KMS-11 (cell line): Measurements from ENCODE around the gene SLC22A23.

Experiments
- H2AFZ ChIP-seq: fragments of 200-600 bp; sonication (generic); 2 replicates; pipeline ENCODE4 v1.6.1; 2016; ENCODE audit warnings: antibody characterized with exemption, mixed run types, low read depth
- H3K27ac ChIP-seq: fragments of 200-600 bp; sonication (generic); 2 replicates; pipeline ENCODE4 v1.6.1; 2016; ENCODE audit warnings: mild to moderate bottlenecking, mixed run types
- H3K27me3 ChIP-seq: fragments of 200-600 bp; sonication (generic); 2 replicates; pipeline ENCODE4 v1.6.1; 2017; ENCODE audit warnings: mild to moderate bottlenecking, low read depth, mixed run types, moderate library complexity; ENCODE audit not compliant: insufficient read depth
- H3K36me3 ChIP-seq: fragments of 200-600 bp; sonication (generic); 2 replicates; pipeline ENCODE4 v1.6.1; 2017; ENCODE audit warnings: mild to moderate bottlenecking, mixed run types; ENCODE audit not compliant: insufficient read depth
- H3K4me1 ChIP-seq: fragments of 200-600 bp; sonication (generic); 2 replicates; pipeline ENCODE4 v1.6.1; 2016; ENCODE audit warnings: mild to moderate bottlenecking, low read depth, mixed run types; ENCODE audit not compliant: poor library complexity, severe bottlenecking
- H3K4me2 ChIP-seq: fragments of 200-600 bp; sonication (generic); 2 replicates; pipeline ENCODE4 v1.7.0; 2016; ENCODE audit warnings: mild to moderate bottlenecking, mixed run types
- H3K4me3 ChIP-seq: fragments of 200-600 bp; sonication (generic); IDR thresholded peaks from 2 replicates; pipeline ENCODE4 v1.6.1; 2017; ENCODE audit warnings: low read depth, low read length, mixed read lengths; ENCODE audit not compliant: insufficient read depth
- H3K79me2 ChIP-seq: fragments of 200-600 bp; sonication (generic); 2 replicates; pipeline ENCODE4 v1.6.1; 2016; ENCODE audit warnings: low read depth, mixed run types; ENCODE audit not compliant: insufficient read depth
- H3K9ac ChIP-seq: fragments of 200-600 bp; sonication (generic); 2 replicates; pipeline ENCODE4 v1.6.1; 2016; ENCODE audit warnings: mild to moderate bottlenecking, mixed run types
- H4K20me1 ChIP-seq: fragments of 200-600 bp; sonication (generic); 2 replicates; pipeline ENCODE4 v1.6.1; 2016; ENCODE audit warnings: mild to moderate bottlenecking, mixed run types; ENCODE audit not compliant: insufficient read depth
- CTCF ChIP-seq: fragments of 200-600 bp; sonication (generic); conservative IDR thresholded peaks from 2 replicates; pipeline ENCODE4 v1.6.1; 2017; ENCODE audit warnings: low read depth, mild to moderate bottlenecking, antibody characterized with exemption, low read length, moderate library complexity, mixed read lengths

Gene SLC22A23

GRCh38 chr6:3284436-3284876, 172.4 kb downstream of the SLC22A23 start:
- H3K4me1 ChIP-seq = no peaks in the 10 kb centered on the region
- H3K79me2 ChIP-seq = no peaks in the 10 kb centered on the region
- no peak overlapping the region for H3K9ac ChIP-seq
- H3K36me3 ChIP-seq = no peaks in the 10 kb centered on the region
- H2AFZ ChIP-seq = no peak overlapping the region
- no peak overlapping the region for H3K4me3 ChIP-seq
- no peaks in the 10 kb centered on the region for H4K20me1 ChIP-seq
- H3K4me2 ChIP-seq = no peak overlapping the region
- no peak overlapping the region for H3K27ac ChIP-seq
- no peaks in the 10 kb centered on the region for H3K27me3 ChIP-seq
- TF ChIP-seq CTCF = no peak

- Histone ChIP-seq H3K79me2 (no peaks in the 10 kb centered on the region), H2AFZ (no peak overlapping the region), H3K27ac (no peak overlapping the region), H4K20me1 (no peaks in the 10 kb centered on the region), H3K4me3 (no peak overlapping the region), H3K36me3 (no peaks in the 10 kb centered on the region), H3K9ac (no peak overlapping the region), H3K4me1 (no peaks in the 10 kb centered on the region), H3K27me3 (no peaks in the 10 kb centered on the region), H3K4me2 (no peak overlapping the region)
- TF ChIP-seq CTCF = no peak
These were observed 173.0 kb downstream of the SLC22A23 start for GRCh38 chr6:3283641-3284435.

GRCh38 chr6:3283241-3283640, 173.6 kb downstream of the SLC22A23 start:
- Histone ChIP-seq H3K27ac (no peak overlapping the region), H2AFZ (no peak overlapping the region), H3K4me1 (no peaks in the 10 kb centered on the region), H3K27me3 (no peaks in the 10 kb centered on the region), H4K20me1 (no peaks in the 10 kb centered on the region), H3K4me2 (no peak overlapping the region), H3K36me3 (no peaks in the 10 kb centered on the region), H3K79me2 (no peaks in the 10 kb centered on the region), H3K9ac (no peak overlapping the region), H3K4me3 (no peak overlapping the region)
- no peak for TF ChIP-seq CTCF

- no peak overlapping the region for H3K9ac ChIP-seq
- no peak overlapping the region for H3K4me3 ChIP-seq
- no peak overlapping the region for H2AFZ ChIP-seq
- TF ChIP-seq CTCF = no peak
- H4K20me1 ChIP-seq = no peaks in the 10 kb centered on the region
- no peaks in the 10 kb centered on the region for H3K4me1 ChIP-seq
- no peaks in the 10 kb centered on the region for H3K27me3 ChIP-seq
- no peak overlapping the region for H3K27ac ChIP-seq
- H3K79me2 ChIP-seq = no peaks in the 10 kb centered on the region
- H3K4me2 ChIP-seq = no peak overlapping the region
- no peaks in the 10 kb centered on the region for H3K36me3 ChIP-seq
These were observed 174.2 kb downstream of the SLC22A23 start for GRCh38 chr6:3282476-3283236.
